Raji (cell line): Measurements from ENCODE around the gene ATP13A1.

Source experiments
- POLR2A ChIP-seq: IDR thresholded peaks from 2 replicates; pipeline ENCODE4 v1.6.1; 2011; ENCODE audit warnings: low read depth, low read length, control low read depth; ENCODE audit not compliant: insufficient read depth

The ATP13A1 gene

DNA sequence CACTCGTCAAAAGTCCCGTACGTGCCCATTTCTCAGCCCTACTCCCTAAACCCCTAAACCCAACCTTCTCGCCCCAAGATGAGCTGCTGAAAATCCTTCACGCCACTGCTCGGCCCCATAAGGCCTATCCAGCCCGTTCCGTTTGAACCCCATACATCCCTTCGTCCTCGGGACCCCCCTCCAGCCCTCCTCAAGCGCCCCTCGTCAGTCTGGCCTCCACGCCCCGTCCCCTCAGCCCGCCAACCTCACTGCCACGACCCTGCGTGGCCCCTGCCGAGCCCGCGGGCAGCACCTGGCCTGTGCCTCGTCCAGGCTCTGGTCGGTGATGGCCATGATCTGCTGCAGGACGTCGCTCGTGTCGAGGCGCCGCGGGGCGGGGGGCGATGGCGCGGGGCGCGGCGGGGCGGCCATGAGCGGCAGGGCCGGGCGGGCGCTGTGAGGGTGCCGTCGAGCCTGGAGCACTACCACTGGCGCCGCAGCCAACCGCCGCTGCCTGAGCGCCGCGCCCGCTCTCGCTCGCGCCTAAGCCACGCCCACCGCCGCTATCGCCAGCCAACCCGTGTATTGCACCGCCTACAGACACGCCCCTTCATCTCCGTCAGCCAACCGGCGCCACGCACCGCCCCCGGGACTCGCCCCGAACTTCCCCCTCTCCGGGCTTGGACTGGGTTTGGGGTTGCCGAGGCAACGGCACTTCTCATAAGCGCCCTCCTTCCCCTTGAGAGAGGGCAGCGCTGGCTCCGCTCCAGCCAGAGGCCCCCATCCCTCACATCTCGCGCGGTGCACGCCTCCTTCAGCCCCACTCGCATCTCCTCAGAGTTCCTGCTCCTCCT is 45.0 kb downstream of the ATP13A1 start, which contains the start of gene PBX4:
Gene PBX4, minus strand, starts transcription at position 469 of the 833 bp plus-strand sequence. Its CDS starts 58 bp downstream, at position 411.
- peak; percentile 77 for TF ChIP-seq POLR2A

DNA sequence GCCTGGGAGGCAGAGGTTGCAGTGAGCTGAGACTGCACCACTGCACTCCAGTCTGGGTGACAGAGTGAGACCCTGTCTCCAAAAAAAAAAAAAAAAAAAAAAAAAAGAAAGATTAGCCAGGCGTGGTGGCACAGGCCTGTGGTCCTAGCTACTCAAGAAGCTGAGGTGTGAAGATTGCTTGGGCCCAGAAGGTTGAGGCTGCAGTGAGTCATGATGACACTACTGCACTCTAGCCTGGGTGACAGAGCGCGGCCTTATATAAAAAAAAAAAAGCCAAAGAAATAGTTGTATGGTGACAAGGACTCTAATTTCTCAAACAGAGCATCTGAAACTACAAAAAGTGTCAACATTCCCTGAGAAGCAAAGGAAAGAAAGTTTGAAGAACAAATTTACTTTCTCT is 48.4 kb downstream of the ATP13A1 start:
- TF ChIP-seq POLR2A, result no peak

DNA sequence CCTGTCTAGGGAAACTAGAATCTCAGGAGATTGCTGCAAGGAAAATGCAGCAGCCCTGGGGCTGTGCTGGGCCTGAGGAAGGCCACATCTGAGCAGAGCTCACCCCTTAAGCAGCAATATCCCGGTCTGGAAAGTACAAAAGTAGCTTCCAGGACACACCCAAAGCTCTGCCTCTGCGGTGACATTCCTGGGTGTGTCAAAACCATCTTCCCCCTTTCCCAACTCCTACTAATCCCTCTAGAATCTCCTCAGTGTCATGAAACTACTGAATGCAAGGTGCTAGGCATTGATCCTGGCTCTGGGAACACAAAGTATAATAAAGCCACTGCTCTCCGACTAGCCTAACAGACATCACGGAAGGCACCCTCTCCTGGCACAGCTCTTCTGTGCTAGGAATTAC is 50.0 kb downstream of the ATP13A1 start:
- TF ChIP-seq POLR2A, result no peak

DNA sequence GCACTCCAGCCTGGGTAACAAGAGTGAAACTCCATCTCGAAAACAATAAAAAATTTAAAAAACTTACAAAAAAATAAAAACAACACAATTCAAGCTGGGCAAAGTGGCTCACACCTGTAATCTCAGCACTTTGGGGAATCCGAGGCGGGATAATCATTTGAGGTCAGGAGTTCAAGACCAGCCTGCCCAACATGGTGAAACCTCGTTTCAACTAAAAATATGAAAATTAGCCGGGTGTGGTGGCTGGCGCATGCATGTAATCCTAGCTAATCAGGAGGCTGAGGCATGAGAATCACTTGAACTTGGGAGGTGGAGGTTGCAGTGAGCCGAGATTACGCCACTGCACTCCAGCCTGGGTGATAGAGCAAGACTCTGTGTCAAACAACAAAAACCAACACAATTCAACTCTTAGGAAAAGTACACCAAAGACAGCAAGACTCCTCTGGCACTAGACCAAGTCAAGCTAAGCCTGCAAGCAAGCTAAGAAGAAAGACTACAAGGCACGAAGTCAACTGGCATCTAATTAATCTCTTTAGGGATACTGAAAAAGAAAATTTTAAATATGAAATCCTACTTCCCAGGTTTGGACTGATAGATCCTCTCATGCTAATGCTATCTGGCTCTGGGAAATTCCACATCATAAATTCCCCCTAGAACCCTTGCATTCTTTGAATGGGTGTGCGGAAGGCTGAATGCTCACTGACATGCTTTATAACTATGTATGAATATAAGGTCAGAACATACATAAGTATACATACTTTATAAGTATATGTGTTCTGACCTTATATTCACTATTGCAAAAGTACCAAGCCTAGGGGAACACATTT is 52.9 kb downstream of the ATP13A1 start:
- no peak for TF ChIP-seq POLR2A

DNA sequence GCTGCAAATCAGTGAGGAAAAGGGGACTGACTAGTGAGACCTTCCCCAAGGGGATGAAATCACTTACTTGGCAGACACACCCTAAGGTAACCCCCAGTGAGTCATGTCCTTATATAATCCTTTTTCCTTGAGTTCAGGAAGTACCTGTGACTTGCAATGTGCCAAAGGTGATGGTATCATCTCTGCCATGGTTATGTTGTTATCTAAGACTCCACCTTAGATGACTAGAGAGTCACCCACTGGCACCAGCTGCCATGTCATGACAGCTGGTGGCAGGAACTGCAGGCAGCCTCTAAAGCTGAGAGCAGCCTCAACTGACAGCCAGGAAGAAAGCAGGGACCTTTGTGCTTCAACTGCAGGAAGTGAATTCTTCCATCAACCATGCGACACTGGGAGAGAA is 57.5 kb downstream of the ATP13A1 start:
- TF ChIP-seq POLR2A, result no peak

DNA sequence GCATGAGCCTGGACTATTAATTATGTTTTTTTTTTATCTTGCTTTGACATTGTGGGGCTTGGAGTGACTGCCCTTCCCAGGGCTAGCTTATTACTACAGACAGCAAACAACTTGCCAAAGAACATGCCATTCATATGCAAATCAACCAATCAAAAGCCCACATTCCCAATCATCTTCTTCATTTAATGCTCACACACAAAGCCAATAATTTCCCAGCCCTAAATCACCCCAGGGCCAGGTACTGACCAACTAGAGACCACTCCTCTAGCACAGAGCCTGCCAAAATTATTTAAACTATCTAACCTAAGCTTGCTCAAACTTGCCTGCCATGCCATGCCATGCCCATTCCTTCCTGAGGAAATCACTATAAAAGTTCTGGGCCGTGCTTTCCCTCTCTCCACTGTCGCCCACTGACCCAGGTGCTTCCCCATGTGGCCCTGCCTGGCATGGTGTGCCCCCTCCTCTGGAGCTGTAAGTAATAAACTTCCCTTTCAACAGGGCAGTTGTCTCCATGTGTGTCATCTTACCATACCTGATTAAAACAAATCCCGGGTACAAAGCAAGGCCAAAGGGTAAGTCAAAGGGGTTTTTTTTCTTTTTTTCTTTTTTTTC is 60.7 kb downstream of the ATP13A1 start:
- TF ChIP-seq POLR2A, result no peak

DNA sequence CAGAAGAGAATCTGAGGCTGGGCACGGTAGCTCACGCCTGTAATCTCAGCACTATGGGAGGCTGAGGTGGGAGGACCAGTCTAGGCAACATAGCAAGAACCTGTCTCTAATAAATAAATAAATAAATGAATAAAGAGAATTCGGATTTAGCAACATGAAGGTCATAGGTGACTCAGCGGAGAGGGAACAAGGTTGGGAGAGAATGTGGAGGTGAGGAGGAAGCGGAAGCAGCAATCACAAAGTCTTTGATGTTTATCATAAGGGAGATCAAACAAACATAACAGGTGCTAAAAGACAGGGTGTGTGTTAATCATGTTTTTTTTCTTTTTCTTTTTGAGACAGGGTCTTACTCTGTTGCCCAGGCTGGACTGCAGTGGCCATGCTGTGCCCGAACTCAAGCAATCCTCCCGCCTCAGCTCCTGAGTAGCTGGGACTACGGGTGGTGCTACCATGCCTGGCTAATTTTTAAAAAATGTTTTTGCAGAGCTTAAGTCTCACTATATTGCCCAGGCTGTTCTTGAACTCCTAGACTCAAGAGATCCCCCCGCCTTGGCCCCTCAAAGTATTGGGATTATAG is 61.3 kb downstream of the ATP13A1 start:
- no peak for TF ChIP-seq POLR2A

DNA sequence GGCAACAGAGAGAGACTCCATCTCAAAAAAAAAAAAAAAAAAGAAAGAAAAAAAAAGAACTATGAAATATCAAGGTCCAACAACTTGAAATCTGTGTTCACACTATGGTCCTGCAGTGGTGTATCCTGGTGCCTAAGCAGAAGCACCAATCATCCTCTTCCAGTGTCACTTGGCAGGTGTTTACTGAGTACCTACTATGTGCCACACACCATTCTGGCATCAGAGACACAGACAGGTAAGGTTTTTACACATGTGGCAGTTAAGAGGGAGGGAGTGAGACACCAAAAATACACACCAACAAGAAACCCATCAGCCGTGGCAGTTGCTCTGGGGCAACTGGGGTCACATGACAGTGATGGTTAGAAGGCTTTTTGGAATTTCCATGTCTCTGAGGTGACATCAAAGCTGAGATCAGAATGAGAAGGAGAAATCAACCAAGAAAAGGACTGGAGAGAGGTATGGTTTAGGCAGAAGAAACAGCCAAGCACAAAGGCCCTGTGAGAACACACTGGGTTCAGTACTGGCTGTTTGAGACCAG is 62.6 kb downstream of the ATP13A1 start:
- no peak for TF ChIP-seq POLR2A

DNA sequence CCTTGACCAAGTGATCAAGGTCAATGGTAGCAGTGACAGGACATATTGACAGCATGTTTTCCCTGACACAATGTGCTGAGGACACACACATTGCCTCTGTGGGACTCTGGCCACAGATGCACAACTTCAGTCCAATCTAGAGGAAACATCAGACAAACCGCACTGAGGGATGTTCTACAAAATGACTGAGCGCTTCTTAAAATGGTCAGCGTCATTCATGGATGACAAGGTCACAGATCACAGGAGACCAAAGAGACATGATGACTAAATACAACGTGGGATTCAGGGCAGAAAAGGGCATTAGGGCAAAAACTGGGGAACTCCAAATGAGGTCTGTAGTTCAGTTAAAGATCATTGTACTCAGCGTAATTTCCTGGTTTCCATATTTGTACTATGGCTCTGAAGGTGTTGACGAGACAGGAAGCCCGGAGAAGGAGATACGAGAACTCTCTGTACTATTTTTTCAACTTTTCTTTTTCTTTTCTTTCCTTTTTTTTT is 65.6 kb downstream of the ATP13A1 start:
- no peak for TF ChIP-seq POLR2A
